ENCODE results near the gene MMEL1.

Gene MMEL1

DNA sequence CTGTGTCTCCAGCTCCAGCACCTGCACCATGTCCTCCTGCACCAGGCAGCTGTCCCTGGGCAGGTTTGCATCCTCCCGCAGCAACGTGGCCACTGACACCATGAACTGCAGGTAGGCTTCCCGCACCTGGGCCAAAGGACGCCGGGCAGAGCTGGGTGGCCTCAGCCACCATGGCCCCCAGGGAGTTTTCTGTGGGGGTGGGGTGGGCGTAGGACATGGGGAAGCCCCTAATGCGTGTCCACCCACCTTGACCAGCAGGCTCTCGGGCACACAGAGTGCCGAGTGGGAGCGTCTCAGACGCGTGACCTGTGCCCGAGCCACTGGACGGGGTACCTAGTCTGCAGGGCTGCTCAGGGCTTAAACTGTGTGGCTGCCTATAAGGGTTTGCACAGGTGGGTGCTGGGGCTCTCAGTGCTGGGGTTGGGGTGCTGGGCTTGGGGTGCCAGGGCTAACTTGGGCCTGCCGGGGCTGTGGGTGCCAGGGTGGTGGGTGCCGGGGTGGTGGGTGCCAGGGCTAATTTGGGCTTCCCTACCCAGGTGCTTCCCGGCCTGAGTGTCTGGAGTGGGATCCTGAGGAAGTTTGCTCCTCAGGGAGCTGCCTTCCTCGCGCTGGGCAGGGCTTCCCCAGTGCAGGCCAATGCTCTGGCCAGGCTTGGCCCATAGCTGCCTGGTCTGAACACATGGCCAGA, 28.5 kb downstream of the MMEL1 start:
- CTCF ChIA-PET: no interaction called here
- TF ChIP-seq FOXM1 (IDR thresholded peaks at IDR 0.05; ENCODE audit: borderline replicate concordance) (no peak), ELF4 (IDR thresholded peaks at IDR 0.05) (no peak), BHLHE40 (IDR thresholded peaks at IDR 0.05; ENCODE audit: borderline replicate concordance) (no peak), CTBP1 (IDR thresholded peaks at IDR 0.05; ENCODE audit: borderline replicate concordance) (no peak), SUZ12 (IDR thresholded peaks at IDR 0.05) (no peak), FOXA1 (IDR thresholded peaks at IDR 0.05) (no peak), HDGF (IDR thresholded peaks at IDR 0.05; ENCODE audit: borderline replicate concordance) (no peak), L3MBTL2 (conservative IDR thresholded peaks at IDR 0.05) (no peak), FOXK2 (IDR thresholded peaks at IDR 0.05) (no peak), LEF1 (IDR thresholded peaks at IDR 0.05; ENCODE audit: borderline replicate concordance) (no peak), ARNT (IDR thresholded peaks at IDR 0.05) (no peak), NFRKB (IDR thresholded peaks at IDR 0.05) (no peak), ZNF384 (IDR thresholded peaks at IDR 0.05) (no peak), SP1 (IDR thresholded peaks at IDR 0.05) (no peak), TARDBP (IDR thresholded peaks at IDR 0.05) (no peak)
- TF ChIP-seq, protein P1, sequence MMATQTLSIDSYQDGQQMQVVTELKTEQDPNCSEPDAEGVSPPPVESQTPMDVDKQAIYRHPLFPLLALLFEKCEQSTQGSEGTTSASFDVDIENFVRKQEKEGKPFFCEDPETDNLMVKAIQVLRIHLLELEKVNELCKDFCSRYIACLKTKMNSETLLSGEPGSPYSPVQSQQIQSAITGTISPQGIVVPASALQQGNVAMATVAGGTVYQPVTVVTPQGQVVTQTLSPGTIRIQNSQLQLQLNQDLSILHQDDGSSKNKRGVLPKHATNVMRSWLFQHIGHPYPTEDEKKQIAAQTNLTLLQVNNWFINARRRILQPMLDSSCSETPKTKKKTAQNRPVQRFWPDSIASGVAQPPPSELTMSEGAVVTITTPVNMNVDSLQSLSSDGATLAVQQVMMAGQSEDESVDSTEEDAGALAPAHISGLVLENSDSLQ (IDR thresholded peaks at IDR 0.05): no peak
- DNase-seq (ENCODE audit: extremely low spot score): no peak
- POLR2A ChIA-PET: no interaction called here

- no peak for DNase-seq (ENCODE audit: extremely low spot score)
- ChIA-PET POLR2A (no interaction called here), CTCF (no interaction called here)
- TF ChIP-seq FOXA1 (IDR thresholded peaks at IDR 0.05) (no peak), TARDBP (IDR thresholded peaks at IDR 0.05) (no peak), ZNF384 (IDR thresholded peaks at IDR 0.05) (no peak), HDGF (IDR thresholded peaks at IDR 0.05; ENCODE audit: borderline replicate concordance) (no peak), FOXK2 (IDR thresholded peaks at IDR 0.05) (no peak), ARNT (IDR thresholded peaks at IDR 0.05) (no peak), BHLHE40 (IDR thresholded peaks at IDR 0.05; ENCODE audit: borderline replicate concordance) (no peak), FOXM1 (IDR thresholded peaks at IDR 0.05; ENCODE audit: borderline replicate concordance) (no peak)
These were observed 29.2 kb downstream of the MMEL1 start for GRCh38 chr1:2603521-2604155.

- POLR2A ChIA-PET: no interaction called here
- no peak for DNase-seq (ENCODE audit: extremely low spot score)
- TF ChIP-seq, protein P1 (IDR thresholded peaks at IDR 0.05): no peak
- TF ChIP-seq SUZ12 (IDR thresholded peaks at IDR 0.05) (no peak), ARNT (IDR thresholded peaks at IDR 0.05) (no peak), NFRKB (IDR thresholded peaks at IDR 0.05) (no peak), LEF1 (IDR thresholded peaks at IDR 0.05; ENCODE audit: borderline replicate concordance) (no peak), BHLHE40 (IDR thresholded peaks at IDR 0.05; ENCODE audit: borderline replicate concordance) (no peak), HDGF (IDR thresholded peaks at IDR 0.05; ENCODE audit: borderline replicate concordance) (no peak), FOXK2 (IDR thresholded peaks at IDR 0.05) (no peak), CTBP1 (IDR thresholded peaks at IDR 0.05; ENCODE audit: borderline replicate concordance) (no peak), ELF4 (IDR thresholded peaks at IDR 0.05) (no peak), TARDBP (IDR thresholded peaks at IDR 0.05) (no peak), ZNF384 (IDR thresholded peaks at IDR 0.05) (no peak), L3MBTL2 (conservative IDR thresholded peaks at IDR 0.05) (no peak), FOXA1 (IDR thresholded peaks at IDR 0.05) (no peak), SP1 (IDR thresholded peaks at IDR 0.05) (no peak), FOXM1 (IDR thresholded peaks at IDR 0.05; ENCODE audit: borderline replicate concordance) (no peak)
- CTCF ChIA-PET: no interaction called here
These were observed 29.8 kb downstream of the MMEL1 start for GRCh38 chr1:2602866-2603520.

GRCh38 chr1:2602311-2602835, 30.4 kb downstream of the MMEL1 start:
- TF ChIP-seq FOXA1 (IDR thresholded peaks at IDR 0.05) (no peak), TARDBP (IDR thresholded peaks at IDR 0.05) (no peak), SUZ12 (IDR thresholded peaks at IDR 0.05) (no peak), LEF1 (IDR thresholded peaks at IDR 0.05; ENCODE audit: borderline replicate concordance) (no peak), SP1 (IDR thresholded peaks at IDR 0.05) (no peak), BHLHE40 (IDR thresholded peaks at IDR 0.05; ENCODE audit: borderline replicate concordance) (no peak), FOXK2 (IDR thresholded peaks at IDR 0.05) (no peak), ELF4 (IDR thresholded peaks at IDR 0.05) (no peak), L3MBTL2 (conservative IDR thresholded peaks at IDR 0.05) (no peak)
- TF ChIP-seq, protein P1 (IDR thresholded peaks at IDR 0.05): no peak
- DNase-seq (ENCODE audit: extremely low spot score): no peak
- POLR2A ChIA-PET: no interaction called here
- CTCF ChIA-PET: no interaction called here

DNA sequence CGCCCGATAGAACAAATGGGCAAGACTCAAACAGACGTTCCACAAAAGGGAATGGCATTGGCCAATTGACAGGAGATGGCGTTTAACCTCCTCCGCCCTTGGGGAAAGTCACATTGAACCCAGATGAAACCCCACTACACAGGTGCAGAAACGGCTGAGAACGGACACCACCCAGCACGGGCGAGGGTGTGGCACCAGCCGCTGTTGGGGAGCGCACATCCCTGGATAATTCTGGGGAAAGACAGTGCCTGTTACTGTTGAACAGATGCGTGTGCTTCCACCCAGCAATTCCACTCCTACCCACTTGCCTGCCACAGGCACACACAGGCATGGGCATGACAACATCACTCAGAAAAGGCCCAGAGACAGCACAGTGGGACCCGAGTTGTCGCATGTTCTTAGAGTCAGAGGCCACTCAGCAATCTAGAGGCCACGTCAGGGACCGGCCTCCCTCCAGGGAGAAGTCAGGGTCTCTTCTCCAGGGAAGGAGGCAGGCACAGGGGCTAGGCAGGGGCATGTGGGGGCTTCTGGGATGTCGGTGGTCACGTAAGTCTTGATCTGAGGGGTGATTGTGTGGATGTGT, 31.0 kb downstream of the MMEL1 start:
- TF ChIP-seq ELF4 (IDR thresholded peaks at IDR 0.05) (no peak), SP1 (IDR thresholded peaks at IDR 0.05) (no peak), LEF1 (IDR thresholded peaks at IDR 0.05; ENCODE audit: borderline replicate concordance) (no peak), FOXK2 (IDR thresholded peaks at IDR 0.05) (no peak), NFRKB (IDR thresholded peaks at IDR 0.05) (no peak), ZNF384 (IDR thresholded peaks at IDR 0.05) (no peak), FOXM1 (IDR thresholded peaks at IDR 0.05; ENCODE audit: borderline replicate concordance) (no peak), FOXA1 (IDR thresholded peaks at IDR 0.05) (no peak), BHLHE40 (IDR thresholded peaks at IDR 0.05; ENCODE audit: borderline replicate concordance) (no peak), SUZ12 (IDR thresholded peaks at IDR 0.05) (no peak), ARNT (IDR thresholded peaks at IDR 0.05) (no peak), TARDBP (IDR thresholded peaks at IDR 0.05) (no peak), HDGF (IDR thresholded peaks at IDR 0.05; ENCODE audit: borderline replicate concordance) (no peak), L3MBTL2 (conservative IDR thresholded peaks at IDR 0.05) (no peak), CTBP1 (IDR thresholded peaks at IDR 0.05; ENCODE audit: borderline replicate concordance) (no peak)
- TF ChIP-seq, protein P1 (IDR thresholded peaks at IDR 0.05): no peak
- POLR2A ChIA-PET: no interaction called here

More for the DNA sequence above, 31.0 kb downstream of the MMEL1 start:
- DNase-seq (ENCODE audit: extremely low spot score): no peak
- CTCF ChIA-PET: no interaction called here

Measured in HEK293T (cell line).